NCI-H446 treated with DMSO at 0.1 percent for 48 hours (cell line): ENCODE results near the gene TMEM255A.

ENCODE experiments used
- DNase-seq: peaks from one replicate; lab custom pipeline; 2025; lab: John Stamatoyannopoulos, UW

The TMEM255A gene

GRCh38 chrX:120264341-120264740 is 46.9 kb downstream of the TMEM255A start:
- no peak for DNase-seq

- DNase-seq: no peak
Measured at GRCh38 chrX:120262859-120263708, 48.2 kb downstream of the TMEM255A start.

- no peak for DNase-seq
Measured at GRCh38 chrX:120260369-120260768, 50.9 kb downstream of the TMEM255A start.

- DNase-seq: no peak
Measured at GRCh38 chrX:120253784-120254183, 57.5 kb downstream of the TMEM255A start.

- DNase-seq: no peak
Measured at GRCh38 chrX:120251471-120252011, 59.7 kb downstream of the TMEM255A start.

GRCh38 chrX:120250522-120251271 is 60.6 kb downstream of the TMEM255A start, which contains the start of gene ZBTB33:
Gene ZBTB33 (plus strand): TSS chrX:120250812. CDS start chrX:120253416, 2,604 bp downstream.
- peak; percentile 84 for DNase-seq

- DNase-seq: peak; percentile 37
Measured at GRCh38 chrX:120244735-120245498, 66.3 kb downstream of the TMEM255A start.

GRCh38 chrX:120244395-120244734 is 66.9 kb downstream of the TMEM255A start:
- DNase-seq: no peak

- DNase-seq: no peak
Measured at GRCh38 chrX:120242813-120243212, 68.4 kb downstream of the TMEM255A start.

- no peak for DNase-seq
Measured at GRCh38 chrX:120238933-120239332, 72.3 kb downstream of the TMEM255A start.

GRCh38 chrX:120236687-120237479 is 74.4 kb downstream of the TMEM255A start:
- no peak for DNase-seq

- no peak for DNase-seq
Measured at GRCh38 chrX:120235284-120235683, 76.0 kb downstream of the TMEM255A start.

- no peak for DNase-seq
Measured at GRCh38 chrX:120228187-120228908, 82.9 kb downstream of the TMEM255A start.

- DNase-seq: no peak
Measured at GRCh38 chrX:120224388-120224787, 86.9 kb downstream of the TMEM255A start.

- DNase-seq: no peak
Measured at GRCh38 chrX:120223374-120223773, 87.9 kb downstream of the TMEM255A start.

- no peak for DNase-seq
Measured at GRCh38 chrX:120213438-120214265, 97.6 kb downstream of the TMEM255A start.
